NCI-H1694 treated with DMSO at 0.1 percent for 48 hours (cell line): ENCODE measurements around the gene FGF9.

Source experiments
- DNase-seq: peaks from one replicate; lab custom pipeline; 2025; lab: John Stamatoyannopoulos, UW

FGF9 gene

DNA sequence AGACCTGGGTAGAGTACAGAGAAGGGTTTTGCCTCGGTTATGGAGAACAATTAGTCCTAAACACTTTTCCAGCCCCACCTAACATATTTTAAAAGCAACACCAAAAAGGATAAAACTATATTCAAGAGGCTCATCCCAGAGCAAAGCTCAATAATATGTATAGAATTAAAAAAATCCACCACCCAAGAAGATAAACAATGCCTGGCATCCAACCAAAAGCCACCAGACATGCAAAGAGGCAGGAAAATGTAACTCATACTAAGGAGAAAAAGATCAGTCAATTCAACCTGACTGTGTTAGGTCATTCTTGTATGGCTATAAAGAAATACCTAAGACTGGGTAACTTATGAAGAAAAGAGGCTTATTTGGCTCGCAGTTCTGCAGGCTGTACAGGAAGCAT is 39.3 kb downstream of the FGF9 start:
- DNase-seq: no peak

DNA sequence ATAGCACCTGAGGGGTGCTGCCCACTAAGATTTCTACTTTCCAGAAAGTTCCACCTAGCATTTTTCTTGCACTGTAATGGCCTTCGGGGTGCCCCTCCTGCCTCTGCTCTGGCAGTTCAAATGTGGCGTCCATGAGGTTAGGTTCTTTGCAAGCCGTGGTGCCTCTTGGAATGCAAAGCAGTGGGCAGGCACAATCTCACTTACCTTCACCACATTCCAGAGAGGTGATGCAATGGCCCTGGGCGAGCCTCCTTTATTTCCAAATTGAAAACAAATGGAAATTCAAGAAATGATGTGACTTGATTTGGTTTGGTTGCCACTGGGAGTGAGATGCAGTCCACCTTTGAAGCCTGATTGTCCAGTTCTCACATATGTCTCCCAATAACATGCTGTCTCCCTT is 46.9 kb downstream of the FGF9 start:
- no peak for DNase-seq

DNA sequence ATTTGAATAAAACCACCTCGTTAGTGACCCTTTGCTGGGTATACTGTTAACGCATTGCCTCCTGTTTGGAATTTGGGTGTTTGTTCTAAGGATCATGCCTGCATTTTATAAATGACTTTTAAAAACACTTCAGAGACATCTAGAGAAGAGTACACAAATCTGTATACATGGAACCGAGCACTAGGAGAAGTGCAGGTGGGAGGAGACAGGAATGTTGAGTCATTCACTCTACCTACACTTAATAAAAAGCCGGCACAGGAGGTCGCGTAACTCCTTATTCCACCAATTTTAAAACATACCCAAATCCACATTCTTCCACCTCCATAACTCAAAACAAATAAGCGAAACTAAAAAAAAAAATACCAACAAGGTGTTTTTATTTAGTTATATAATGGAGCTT is 48.6 kb downstream of the FGF9 start:
- no peak for DNase-seq

DNA sequence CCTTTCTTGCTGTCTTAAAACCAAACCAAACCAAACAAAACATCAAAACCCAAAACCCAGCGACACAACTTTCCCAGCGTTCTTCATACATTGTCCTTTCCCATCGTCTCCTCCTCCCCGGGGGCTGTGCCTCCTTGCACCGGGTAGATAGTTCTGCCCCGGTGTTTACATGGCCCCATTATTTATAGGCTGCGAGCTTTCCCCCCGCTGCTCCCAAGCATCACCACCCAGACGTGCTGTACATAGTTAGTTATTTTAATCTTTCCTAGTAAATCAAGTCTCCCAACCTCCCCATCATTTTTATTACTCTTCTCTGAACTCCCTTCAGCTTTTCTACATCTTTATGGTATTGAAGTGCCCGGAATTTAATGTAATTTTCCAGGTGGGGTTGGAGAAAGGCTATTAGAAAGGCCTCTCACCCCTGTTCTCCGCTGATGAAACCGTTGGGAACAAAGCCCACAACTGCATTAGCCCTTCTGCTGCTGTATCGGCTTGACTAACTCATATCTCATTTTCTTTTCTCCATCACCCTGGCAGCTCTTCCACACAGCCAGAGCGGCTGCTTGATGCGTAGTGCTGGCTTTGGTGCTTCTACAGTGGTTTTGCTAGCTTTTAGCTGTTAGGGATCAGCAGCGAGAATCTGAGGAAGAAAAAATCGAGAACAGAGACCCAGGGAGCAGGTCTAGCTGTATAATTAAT is 53.1 kb downstream of the FGF9 start:
- DNase-seq: no peak

DNA sequence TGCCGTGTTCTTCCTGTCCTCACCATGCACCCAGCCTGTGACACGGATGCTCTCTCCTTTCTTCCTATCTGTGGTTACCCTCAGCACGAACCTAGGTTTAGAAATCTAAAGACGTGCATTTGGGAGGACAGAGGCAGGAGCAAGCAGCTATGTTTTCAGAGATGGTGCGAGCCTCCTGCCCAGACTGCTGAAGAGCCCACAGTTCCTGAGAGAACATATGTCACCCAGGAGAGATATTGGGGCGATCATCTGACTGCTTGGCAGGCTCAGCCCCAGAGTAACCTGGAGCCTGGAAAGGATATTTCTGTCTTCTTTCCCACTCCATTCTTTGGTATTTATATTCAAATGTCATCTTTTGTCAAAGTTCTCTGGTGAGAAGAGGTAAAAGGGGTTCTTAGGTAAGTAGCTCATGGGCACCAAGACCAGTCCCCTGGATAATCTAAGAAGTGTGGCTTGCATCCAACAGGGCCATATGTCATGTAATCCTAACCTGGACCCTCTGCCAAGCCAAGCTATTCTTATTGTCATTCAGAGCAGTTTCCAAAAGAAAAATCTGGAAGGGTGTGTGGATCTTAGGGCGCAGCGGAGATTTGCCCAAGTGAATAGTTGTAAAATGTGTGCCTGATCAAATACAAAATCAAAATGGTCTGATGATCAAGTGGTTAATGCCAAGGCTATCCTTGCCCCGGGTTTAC is 59.5 kb downstream of the FGF9 start:
- no peak for DNase-seq

DNA sequence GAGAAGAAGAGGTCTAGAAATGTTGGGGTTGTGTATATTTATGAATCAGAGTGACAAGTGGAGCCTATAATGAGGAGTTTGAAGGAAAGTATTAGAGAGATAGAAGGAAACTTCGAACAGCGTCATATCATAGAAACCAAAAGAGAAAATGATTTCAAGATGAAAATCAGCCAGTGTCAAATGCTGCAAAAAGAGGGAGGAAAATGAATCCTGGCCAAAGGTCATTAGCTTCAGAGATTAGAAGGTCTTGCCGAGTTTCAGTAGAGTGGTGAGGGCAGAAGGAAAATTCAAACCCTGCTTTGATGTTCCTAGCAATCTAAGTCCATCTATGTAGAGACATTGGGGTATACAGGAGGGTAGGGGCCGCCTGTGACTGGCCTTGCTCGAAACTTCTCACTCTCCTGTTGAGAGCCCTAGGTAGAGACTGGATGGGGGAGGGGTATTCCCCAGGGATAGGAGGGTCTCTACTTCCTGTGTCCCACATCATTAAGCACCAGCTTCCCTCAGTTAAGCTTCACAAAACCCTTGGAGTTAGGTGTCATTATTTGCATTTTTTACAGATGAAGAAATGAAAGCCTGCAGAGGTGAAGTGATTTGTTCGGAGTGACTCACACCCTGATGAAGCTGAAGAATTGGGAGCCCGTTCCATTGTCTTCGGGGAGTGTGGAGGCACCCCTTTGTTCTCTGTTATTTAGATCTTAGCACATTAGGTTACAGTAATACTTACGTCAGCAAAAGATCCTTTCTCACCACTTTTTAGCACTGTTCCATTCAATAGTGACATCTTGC is 62.8 kb downstream of the FGF9 start:
- DNase-seq: no peak

DNA sequence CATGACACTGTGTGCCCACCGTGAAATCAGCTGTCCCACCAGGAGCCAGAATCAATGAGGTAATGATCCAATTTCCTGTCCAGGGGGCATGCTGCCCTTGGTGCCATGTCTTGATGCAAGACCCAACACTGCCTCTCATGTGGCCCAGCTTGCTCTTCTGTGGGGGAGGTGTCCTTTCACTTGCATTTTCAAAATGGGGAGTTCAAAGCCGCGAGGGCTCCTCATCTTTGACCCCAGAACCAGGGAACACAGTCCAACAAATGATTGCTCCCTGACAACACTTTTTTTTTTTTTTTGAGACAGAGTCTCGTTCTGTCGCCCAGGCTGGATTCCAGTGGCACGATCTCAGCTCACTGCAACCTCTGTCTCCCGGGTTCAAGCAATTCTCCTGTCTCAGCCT is 64.1 kb downstream of the FGF9 start:
- no peak for DNase-seq

DNA sequence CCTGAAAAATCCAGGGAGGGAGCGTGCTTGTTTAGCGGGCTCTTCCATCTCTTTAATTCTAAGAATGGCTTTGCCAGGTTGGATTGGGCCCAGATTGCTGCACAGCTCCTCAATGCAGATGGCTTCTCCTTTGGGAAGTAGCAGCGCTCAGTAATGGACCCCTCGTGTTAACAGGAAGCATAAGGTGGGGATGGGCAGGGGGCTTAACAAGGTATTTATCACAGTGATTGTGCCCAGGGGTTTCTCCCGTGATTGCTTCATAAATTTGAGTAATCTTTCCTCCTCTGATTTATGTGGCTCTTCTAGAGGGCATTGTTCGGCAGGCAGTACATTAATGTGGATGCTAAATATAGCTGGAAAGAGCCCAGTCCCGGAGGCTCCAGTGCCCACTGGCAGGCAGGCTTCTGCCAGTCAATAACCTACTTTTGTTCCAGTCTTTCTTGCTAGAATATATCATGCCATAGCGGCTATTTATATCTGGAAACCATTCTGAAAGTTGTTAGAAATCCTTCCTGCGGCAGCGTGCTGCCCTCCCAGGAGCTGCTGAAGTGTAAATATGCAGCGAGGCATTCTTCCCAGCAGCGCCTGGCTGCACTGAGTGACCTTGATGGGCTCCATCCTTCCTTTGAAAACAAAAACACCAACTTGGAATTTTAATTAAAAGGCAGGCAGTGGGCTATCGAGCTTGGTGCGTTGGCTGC is 65.0 kb downstream of the FGF9 start:
- DNase-seq: no peak

DNA sequence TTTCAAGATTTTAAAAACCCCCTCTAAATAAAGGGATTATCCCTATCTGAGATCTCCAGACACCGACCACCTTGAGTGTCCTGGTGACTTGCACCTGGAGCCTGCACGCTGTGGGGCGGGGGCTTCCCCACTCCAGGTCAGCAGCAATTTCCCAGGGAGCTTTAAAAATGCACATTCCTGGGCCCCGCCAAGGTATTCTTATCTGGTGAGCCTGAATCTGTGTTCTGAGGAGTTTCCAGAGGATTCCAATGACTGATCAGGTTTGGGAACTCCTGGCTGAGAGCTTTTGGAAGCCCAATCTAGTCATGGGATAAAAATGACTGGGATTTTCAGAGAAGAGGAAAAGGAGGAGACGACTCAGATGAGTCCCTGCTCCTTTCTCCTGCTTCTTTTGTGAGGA is 66.1 kb downstream of the FGF9 start:
- DNase-seq: no peak

DNA sequence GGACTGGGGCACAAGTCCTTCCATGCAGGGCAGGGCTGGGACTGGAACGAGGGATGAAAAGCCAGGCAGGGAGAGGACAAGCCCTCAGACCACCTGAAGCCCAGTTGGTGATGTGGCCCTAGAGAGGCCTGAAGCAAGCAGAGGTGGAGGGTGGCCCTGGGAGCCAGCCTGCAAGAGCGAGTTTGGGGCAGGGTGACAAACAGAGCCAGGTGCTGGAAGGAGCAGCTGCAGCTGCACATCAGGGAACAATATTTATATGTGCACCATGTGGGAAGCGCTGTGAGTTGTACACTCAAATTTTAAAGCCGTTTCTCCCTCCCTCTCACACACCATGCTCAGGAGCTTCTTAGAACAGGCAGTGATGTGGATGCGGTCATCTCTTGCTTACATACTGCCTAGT is 67.8 kb downstream of the FGF9 start:
- DNase-seq: no peak

DNA sequence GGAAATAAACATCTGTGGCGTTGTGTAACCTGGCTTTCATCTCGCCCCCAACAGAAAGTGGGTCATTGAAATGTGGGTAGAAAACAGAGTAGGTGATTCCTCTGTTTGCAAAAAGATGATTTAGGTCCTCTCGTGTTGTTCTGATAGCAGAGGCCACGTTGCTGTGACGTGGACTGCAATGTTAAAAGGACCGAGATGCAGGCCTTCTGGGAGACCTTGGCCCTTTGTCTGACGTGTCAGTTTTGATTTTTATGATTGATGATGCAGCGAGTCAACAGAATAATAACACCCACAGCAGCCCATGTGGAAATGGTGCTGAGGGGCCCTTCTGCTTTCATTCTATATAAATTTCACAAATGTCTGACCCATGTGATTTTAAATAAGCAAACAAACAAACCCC is 68.9 kb downstream of the FGF9 start:
- no peak for DNase-seq

DNA sequence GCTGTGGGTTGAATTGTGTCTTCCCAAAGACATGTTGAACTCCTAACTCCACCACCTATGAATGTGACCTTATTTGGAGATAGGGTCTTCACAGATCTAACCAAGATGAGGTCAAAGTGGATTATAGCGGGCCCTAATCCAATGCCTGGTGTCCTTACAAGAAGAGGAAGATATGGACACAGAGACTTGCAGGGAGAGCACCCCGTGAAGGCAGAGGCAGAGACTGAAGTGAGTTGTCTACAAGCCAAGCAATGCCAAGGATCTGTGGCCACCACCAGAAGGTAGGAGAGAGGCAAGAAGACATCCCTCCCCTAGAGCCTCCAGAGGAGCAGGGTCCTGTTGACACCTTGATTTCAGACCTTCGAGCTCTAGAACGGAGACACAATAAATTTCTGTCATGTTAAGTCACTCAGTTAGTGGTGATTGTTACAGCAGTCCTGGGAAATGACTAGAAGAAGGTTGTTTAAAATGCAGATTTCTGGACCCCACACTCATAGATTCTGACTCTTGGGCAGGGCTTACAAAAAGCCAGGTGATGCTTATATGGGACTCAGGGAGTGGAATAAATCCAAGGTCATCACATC is 70.6 kb downstream of the FGF9 start:
- DNase-seq: no peak

DNA sequence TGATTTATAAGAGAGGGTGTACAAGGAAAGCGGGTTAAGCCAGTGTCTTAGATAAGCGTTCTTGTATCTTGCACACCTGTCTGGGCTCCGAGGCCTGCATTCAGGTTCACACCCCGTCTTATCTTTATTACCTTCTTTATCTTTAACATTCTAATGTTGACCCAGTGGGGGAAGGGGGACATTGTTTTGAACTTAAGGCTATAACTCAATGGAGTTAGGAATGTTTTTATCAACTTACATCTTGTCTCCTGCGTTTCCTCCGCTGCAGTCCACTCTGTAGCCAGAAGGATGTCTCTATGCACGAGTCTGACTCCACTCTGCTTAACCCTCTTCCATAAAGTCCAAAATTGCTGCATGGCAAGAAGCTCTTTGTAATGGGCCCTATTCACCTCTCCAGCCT is 71.2 kb downstream of the FGF9 start:
- DNase-seq: no peak

DNA sequence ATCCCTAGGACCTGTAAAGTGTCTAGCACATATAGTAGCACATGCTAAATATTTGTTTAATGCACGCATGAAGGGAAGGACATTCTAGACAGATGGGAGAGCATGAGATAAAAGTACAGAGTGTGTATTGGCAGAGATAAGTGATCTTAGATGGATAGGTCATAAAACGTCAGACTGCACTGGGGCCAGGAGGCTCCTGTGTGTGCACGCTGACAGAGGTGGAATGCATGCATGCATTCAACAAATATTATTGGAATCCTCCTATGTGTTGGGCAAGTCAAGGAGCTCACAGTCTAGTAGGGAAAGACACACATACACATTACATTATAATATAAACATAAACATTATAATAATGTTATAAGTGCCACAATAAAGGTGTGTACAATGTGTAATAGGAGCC is 73.3 kb downstream of the FGF9 start:
- no peak for DNase-seq

DNA sequence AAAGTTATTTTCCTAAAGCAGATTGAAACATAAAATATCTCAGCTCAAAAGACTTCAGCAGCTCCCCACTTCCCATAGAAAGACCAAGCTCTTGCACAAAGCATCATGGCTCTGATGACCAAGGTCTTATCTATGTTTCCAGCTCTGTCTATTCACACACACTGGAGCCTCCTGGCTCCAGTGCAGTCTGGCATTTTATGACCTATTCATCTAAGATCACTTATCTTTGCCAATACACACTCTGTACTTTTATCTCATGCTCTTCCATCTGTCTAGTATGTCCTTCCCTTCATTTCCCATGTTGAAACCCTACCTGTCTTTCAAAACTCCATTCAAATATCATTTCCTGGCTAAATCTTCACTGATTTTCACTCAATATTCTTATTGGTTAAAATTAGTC is 74.4 kb downstream of the FGF9 start:
- no peak for DNase-seq

DNA sequence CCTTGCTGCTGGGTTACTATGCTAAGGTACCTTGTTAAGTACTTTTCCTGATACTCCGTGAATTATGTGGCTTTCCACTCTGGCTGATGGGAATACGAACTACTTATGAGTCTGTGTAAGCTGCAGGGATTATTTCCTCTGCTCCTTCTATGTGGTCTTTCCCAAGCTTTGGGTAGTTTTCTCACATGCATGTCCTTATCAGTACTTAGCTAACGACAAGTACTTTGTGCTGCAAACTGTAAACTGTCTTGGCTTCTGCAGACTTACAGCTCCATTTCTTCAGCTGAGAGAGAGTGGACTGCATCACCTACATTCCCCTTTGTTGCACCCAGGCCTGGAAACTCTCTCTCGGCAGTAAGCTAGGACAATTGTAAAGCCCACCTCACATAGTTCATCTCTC is 76.6 kb downstream of the FGF9 start:
- no peak for DNase-seq

DNA sequence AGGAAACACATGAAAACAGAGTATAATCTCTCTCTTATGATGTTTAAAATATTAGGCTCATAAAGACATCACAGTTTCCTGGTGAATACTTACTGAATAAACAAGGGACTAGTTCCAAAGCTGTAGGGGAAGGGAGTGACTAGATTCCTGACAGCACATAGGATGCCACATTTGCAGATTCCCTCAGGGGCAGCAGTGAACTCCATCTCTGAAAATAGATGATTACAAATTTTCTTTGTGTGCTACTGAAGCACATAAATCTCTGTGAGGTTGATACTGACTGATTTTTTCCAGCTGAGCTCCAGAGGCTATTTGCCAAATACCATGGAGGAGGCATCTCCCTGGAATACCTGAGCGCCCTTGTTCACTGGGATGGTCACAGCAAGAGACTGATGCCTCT is 77.3 kb downstream of the FGF9 start:
- DNase-seq: no peak

DNA sequence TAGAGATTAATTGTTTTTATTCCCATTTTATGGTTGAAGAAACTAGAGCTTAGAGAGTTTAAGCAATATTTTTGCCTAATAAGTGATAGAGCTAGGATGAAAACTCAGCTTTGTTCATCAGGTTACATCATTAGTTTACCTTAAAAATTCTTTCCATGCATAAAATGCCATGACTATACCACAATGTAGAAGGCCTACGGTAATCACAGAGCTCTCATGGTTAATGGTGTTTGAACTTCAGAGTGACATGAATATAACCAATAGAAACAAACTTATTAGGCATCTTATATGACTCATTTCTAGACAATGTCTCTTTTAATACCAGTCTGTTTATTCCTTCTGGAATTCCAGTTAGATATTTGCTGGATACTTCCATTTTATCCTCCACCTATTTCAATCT is 78.5 kb downstream of the FGF9 start:
- DNase-seq: no peak

DNA sequence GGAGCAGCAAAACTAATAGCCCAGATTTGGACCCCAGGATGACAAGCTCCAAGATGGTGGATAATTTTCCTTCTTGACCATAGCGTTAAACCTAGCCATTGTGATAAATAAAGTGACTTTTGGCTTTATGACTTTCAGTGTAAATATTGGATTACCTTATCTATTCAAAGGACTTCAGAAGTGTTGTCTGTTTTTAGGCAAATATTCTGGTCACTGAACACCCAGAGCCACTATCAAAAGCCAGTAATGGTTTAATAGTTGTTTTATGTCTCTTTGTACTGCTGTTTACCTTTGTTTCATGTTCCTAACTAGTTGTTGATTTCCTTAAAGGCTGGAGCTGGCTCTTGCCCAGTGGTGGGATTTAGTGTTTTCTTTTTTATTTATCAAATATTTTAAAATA is 81.6 kb downstream of the FGF9 start:
- no peak for DNase-seq

DNA sequence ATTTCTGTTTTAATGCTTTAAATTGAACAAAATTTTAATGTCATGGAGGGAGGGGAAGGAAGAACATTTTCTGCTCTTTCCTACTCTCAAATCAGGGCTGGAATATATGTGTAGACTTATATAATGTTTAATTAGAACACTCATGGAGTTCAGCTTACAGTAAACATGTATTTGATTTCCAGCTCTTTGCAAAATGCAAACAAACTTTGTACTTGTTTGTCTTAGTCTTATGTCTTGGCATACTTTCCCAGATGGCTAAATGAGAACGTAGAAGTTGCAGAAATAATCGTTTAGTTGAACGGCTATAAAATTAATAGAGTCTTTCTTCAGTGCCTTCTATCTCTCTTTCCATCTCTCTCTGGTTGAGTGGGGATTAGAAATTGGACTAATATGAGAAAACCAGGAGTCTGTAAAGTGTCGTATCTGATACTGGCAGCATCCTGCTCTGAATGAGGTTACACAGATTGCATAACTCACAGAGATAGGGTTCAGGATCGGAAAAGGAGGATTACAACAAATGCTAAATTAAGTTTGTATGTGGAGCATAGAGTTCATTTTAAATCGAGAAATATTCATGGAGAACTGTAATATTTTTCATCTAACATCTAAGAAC is 82.3 kb downstream of the FGF9 start:
- no peak for DNase-seq
